Esophagus (tissue), 2 donors: ENCODE measurements around the gene HS6ST2. TPM values are rescaled to one million over a fixed set of nuclear protein-coding genes. Genes with fewer than 3 reads are reported as not detected.

Source experiments
- H3K27ac ChIP-seq, 2 donors: one replicate each; pipeline ENCODE4 v1.5.1; 2013; ENCODE audit warnings: low read depth in 2 of 2, mild to moderate bottlenecking in 2 of 2, inconsistent platforms in 1 of 2, low read length in 1 of 2, moderate library complexity in 1 of 2
- H3K27me3 ChIP-seq, 2 donors: one replicate each; pipeline ENCODE4 v1.6.1; 2013; ENCODE audit warnings: low read length in 2 of 2, control low read depth in 1 of 2, mild to moderate bottlenecking in 1 of 2; ENCODE audit not compliant: insufficient read depth in 2 of 2, control insufficient read depth in 1 of 2
- H3K36me3 ChIP-seq, 2 donors: one replicate each; pipeline ENCODE4 v1.6.1; 2013; ENCODE audit warnings: low read length in 1 of 2; ENCODE audit not compliant: control insufficient read depth in 2 of 2, insufficient read depth in 2 of 2
- H3K4me1 ChIP-seq, 2 donors: one replicate each; pipeline ENCODE4 v1.6.1; 2013; ENCODE audit warnings: low read length in 1 of 2; ENCODE audit not compliant: control insufficient read depth in 2 of 2, insufficient read depth in 2 of 2
- H3K4me3 ChIP-seq, 2 donors: one replicate each; pipeline ENCODE4 v1.5.1; 2013; ENCODE audit warnings: low read length in 2 of 2, mild to moderate bottlenecking in 2 of 2, low read depth in 1 of 2, moderate library complexity in 1 of 2
- H3K9me3 ChIP-seq, 2 donors: one replicate each; pipeline ENCODE4 v1.6.1; 2013; ENCODE audit warnings: mild to moderate bottlenecking in 2 of 2, low read depth in 1 of 2, low read length in 1 of 2, moderate library complexity in 1 of 2; ENCODE audit not compliant: control insufficient read depth in 2 of 2, insufficient read depth in 1 of 2
- WGBS, 2 donors: extraction: QIAGEN DNeasy Blood & Tissue Kit; methylation state at CpG; one replicate each; pipeline ENCODE4 v1.1.7; 2013; 5-methylcytosine and 5-hydroxymethylcytosine counted together
- polyA plus RNA-seq, 2 donors: library from polyadenylated mRNA; stranded (reverse); fragments of 200-250 nt; gene quantifications; one replicate each; pipeline ENCODE4 v1.2.3, GENCODE V29; 2013
- donor health status: healthy with polysubstance abuse.
- donor health status: Bipolar disorder and iron deficiency.

HS6ST2 gene
- polyA plus RNA-seq, 2 donors, result 0.81 to 2.8 TPM

- Histone ChIP-seq H3K4me3 (no peak overlapping the region), H3K27ac (no peak overlapping the region), H3K36me3 (no peaks in the 10 kb centered on the region), H3K4me1 (no peaks in the 10 kb centered on the region), H3K9me3 (no peaks in the 10 kb centered on the region), H3K27me3 (peaks cover 0 to 3% of the 10 kb centered on the region in 2 donors)
- 78 to 80% methylated on average over 1 of the region's 1 CpG for WGBS, 2 donors
These were observed 172.2 kb downstream of the HS6ST2 start for GRCh38 chrX:132786217-132786616.

DNA sequence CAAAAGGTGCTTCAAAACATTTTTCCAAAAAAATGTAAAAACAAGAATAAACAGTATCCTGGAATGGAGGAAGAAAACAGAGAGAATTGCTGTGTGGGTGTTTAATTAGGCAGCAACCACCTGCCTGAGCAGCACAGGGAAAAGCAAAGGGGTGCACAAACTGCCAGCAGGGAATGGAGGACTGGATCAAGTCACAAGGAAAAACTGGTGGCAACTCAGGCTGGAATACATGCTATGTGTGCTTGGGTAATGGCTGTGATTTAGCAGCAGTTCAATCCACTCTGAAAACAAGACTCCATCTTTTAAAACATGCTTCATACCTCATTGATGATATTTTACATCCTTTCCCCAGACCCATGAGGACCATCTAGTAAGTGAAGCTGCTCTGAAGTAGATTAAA, 179.5 kb downstream of the HS6ST2 start:
- Histone ChIP-seq H3K27me3 (peaks cover 0 to 6% of the 10 kb centered on the region in 2 donors), H3K4me3 (no peak overlapping the region), H3K27ac (no peak overlapping the region), H3K4me1 (no peaks in the 10 kb centered on the region), H3K9me3 (no peaks in the 10 kb centered on the region), H3K36me3 (no peaks in the 10 kb centered on the region)

DNA sequence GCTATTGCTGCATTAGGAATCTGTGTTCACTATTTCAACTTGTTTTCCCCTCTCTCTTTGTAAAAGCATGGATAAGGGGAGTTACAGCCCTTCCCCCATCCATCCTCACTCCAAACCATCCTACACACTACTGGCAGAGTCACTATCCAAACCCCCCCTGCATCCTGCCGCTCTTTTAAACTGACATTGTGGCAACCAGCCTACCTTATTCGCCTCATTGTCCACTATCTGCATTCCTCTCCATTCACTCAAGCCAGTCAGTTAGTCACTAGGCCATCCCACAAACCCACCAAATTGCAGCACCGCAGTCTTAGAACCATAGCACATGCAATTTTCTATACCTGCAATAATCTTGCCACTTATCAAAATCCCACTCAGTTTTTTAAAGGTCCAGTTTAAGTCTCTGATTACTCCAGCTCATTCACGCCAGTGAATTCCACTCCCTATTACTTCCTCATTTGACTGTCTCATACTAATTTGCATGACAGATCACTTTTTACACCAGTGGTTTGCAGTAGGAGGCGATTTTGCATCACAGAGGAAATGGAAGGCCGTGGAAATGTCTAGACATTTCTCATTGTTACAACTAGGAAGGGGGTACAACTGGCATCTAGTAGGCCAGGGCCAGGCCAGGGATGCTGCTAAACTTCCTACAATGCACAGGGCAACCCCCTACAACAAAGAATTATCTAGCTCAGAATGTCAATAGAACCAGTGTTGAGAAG, 181.8 kb downstream of the HS6ST2 start:
- H3K9me3 ChIP-seq, result no peaks in the 10 kb centered on the region
- peaks cover 0 to 6% of the 10 kb centered on the region in 2 donors for H3K27me3 ChIP-seq
- no peaks in the 10 kb centered on the region for H3K4me1 ChIP-seq
- WGBS, 2 donors, result 67 to 85% methylated on average over 6 of the region's 6 CpGs
- no peaks in the 10 kb centered on the region for H3K36me3 ChIP-seq
- no peak overlapping the region for H3K27ac ChIP-seq
- H3K4me3 ChIP-seq, result no peak overlapping the region

GRCh38 chrX:132775263-132775823, 183.1 kb downstream of the HS6ST2 start:
- no peaks in the 10 kb centered on the region for H3K36me3 ChIP-seq
- 78 to 81% methylated on average over 7 of the region's 7 CpGs for WGBS, 2 donors
- no peak overlapping the region for H3K27ac ChIP-seq
- no peak overlapping the region for H3K4me3 ChIP-seq
- H3K9me3 ChIP-seq, result no peaks in the 10 kb centered on the region
- H3K27me3 ChIP-seq, result peaks cover 0 to 6% of the 10 kb centered on the region in 2 donors
- no peaks in the 10 kb centered on the region for H3K4me1 ChIP-seq

GRCh38 chrX:132774010-132774714, 184.3 kb downstream of the HS6ST2 start:
- Histone ChIP-seq H3K4me1 (no peaks in the 10 kb centered on the region), H3K27me3 (peaks cover 0 to 6% of the 10 kb centered on the region in 2 donors), H3K36me3 (no peaks in the 10 kb centered on the region), H3K27ac (no peak overlapping the region), H3K4me3 (no peak overlapping the region), H3K9me3 (no peaks in the 10 kb centered on the region)
- 52 to 58% methylated on average over 5 of the region's 5 CpGs for WGBS, 2 donors

- H3K4me1 ChIP-seq, result no peaks in the 10 kb centered on the region
- H3K36me3 ChIP-seq, result no peaks in the 10 kb centered on the region
- no peak overlapping the region for H3K27ac ChIP-seq
- H3K9me3 ChIP-seq, result no peaks in the 10 kb centered on the region
- no peak overlapping the region for H3K4me3 ChIP-seq
- 76 to 93% methylated on average over 7 of the region's 7 CpGs for WGBS, 2 donors
- peaks cover 0 to 3% of the 10 kb centered on the region in 2 donors for H3K27me3 ChIP-seq
These were observed 188.8 kb downstream of the HS6ST2 start for GRCh38 chrX:132769609-132770008.

DNA sequence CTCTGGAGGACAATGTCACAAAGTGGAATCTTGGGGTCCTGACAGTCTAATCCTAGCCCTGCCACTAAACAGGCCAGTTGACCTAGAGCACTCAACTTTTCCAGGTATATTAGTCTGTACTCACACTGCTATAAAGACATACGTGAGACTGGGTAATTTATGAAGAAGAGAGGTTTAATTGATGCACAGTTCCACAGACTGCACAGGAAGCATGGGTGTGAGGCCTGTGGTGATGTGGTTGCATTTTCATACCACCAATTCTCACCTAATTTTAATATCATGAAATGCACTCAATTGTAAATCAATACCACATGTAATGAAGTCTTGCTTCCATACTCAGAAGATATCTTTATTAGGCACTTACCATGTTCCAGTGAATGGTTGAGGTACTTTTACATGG, 192.0 kb downstream of the HS6ST2 start:
- Histone ChIP-seq H3K27ac (no peak overlapping the region), H3K4me1 (no peaks in the 10 kb centered on the region), H3K36me3 (no peaks in the 10 kb centered on the region), H3K4me3 (no peak overlapping the region), H3K27me3 (no peaks in the 10 kb centered on the region), H3K9me3 (no peaks in the 10 kb centered on the region)
- WGBS, 2 donors, result 75 to 82% methylated on average over 1 of the region's 1 CpG

- no peaks in the 10 kb centered on the region for H3K9me3 ChIP-seq
- H3K27me3 ChIP-seq, result no peaks in the 10 kb centered on the region
- no peak overlapping the region for H3K4me3 ChIP-seq
- 55 to 56% methylated on average over 3 of the region's 3 CpGs for WGBS, 2 donors
- H3K36me3 ChIP-seq, result no peaks in the 10 kb centered on the region
- H3K4me1 ChIP-seq, result no peaks in the 10 kb centered on the region
- H3K27ac ChIP-seq, result no peak overlapping the region
These were observed 194.9 kb downstream of the HS6ST2 start for GRCh38 chrX:132763528-132763927.

GRCh38 chrX:132758759-132759158, 199.7 kb downstream of the HS6ST2 start:
- no peaks in the 10 kb centered on the region for H3K36me3 ChIP-seq
- no peak overlapping the region for H3K27ac ChIP-seq
- peaks cover 0 to 3% of the 10 kb centered on the region in 2 donors for H3K4me1 ChIP-seq
- no peak overlapping the region for H3K4me3 ChIP-seq
- no peaks in the 10 kb centered on the region for H3K9me3 ChIP-seq
- WGBS, 2 donors, result 45 to 58% methylated on average over 4 of the region's 4 CpGs
- peaks cover 0 to 5% of the 10 kb centered on the region in 2 donors for H3K27me3 ChIP-seq
